H1 (cell line): ENCODE measurements around the gene SDSL. TPM values are rescaled to one million over a fixed set of nuclear protein-coding genes. Genes with fewer than 3 reads are reported as not detected.

Experiments used
- CTCF ChIA-PET: fragments of 300-600 bp; sonication (Branson Sonifier 250); formaldehyde crosslinking; loops from one replicate; lab custom pipeline; 2021; ENCODE audit not compliant: partially characterized antibody; lab: Charles Lee
- POLR2A ChIA-PET: fragments of 300-600 bp; sonication (Branson Sonifier 250); formaldehyde crosslinking; loops from one replicate; lab custom pipeline; 2021; ENCODE audit warnings: inconsistent platforms; ENCODE audit not compliant: partially characterized antibody; lab: Charles Lee
- DNase-seq, 2 experiments: peaks; one replicate each; pipeline versions ENCODE4 v3.0.0 to v3.0.0-alpha.2; 2010 to 2022; ENCODE audit warnings: low spot score in 2 of 2, low read depth in 1 of 2, mixed read lengths in 1 of 2
- FAIRE-seq: peaks from 2 replicates; lab custom pipeline; 2011; peaks lifted over from hg19 to GRCh38; lab: Jason Lieb, UNC
- H2AFZ ChIP-seq: 2 replicates; pipeline ENCODE4 v1.8.1; 2012; ENCODE audit warnings: low read length, inconsistent platforms
- H2AK5ac ChIP-seq: 2 replicates; pipeline ENCODE4 v1.6.1; 2013; ENCODE audit warnings: low read depth, low read length
- H2BK120ac ChIP-seq: replicated peaks from 2 replicates; pipeline ENCODE3; 2013; ENCODE audit warnings: low read depth, low read length, inconsistent platforms
- H2BK12ac ChIP-seq: 2 replicates; pipeline ENCODE4 v1.6.1; 2013; ENCODE audit warnings: low read depth, low read length
- H2BK15ac ChIP-seq: 2 replicates; pipeline ENCODE4 v1.6.1; 2013; ENCODE audit warnings: low read length
- H2BK20ac ChIP-seq: 2 replicates; pipeline ENCODE4 v1.6.1; 2013; ENCODE audit warnings: low read length
- H2BK5ac ChIP-seq: 2 replicates; pipeline ENCODE4 v1.6.1; 2013; ENCODE audit warnings: low read depth, low read length
- H3K14ac ChIP-seq: 2 replicates; pipeline ENCODE4 v1.6.1; 2013; ENCODE audit warnings: inconsistent platforms; ENCODE audit not compliant: insufficient read length
- H3K18ac ChIP-seq: 2 replicates; pipeline ENCODE4 v1.6.1; 2013; ENCODE audit warnings: low read length; ENCODE audit errors: extremely low read depth
- H3K23ac ChIP-seq: 2 replicates; pipeline ENCODE4 v1.6.1; 2013; ENCODE audit warnings: inconsistent platforms; ENCODE audit not compliant: insufficient read length
- H3K23me2 ChIP-seq: 2 replicates; pipeline ENCODE4 v1.6.1; 2013; ENCODE audit warnings: low read depth, low read length
- H3K27ac ChIP-seq: 2 replicates; pipeline ENCODE4 v1.6.1; 2011; ENCODE audit warnings: low read depth, low read length, inconsistent platforms
- H3K27me3 ChIP-seq, 4 experiments: replicated peaks in 1 of 4; 1 replicate in 1 of 4; 2 replicates in 3 of 4; pipeline versions ENCODE4 v1.6.1 to v1.8.1; 2011 to 2013; ENCODE audit warnings: low read length in 3 of 4, mild to moderate bottlenecking in 3 of 4, inconsistent platforms in 2 of 4, mixed read lengths in 2 of 4, moderate library complexity in 1 of 4; ENCODE audit not compliant: control insufficient read depth in 3 of 4, insufficient read depth in 3 of 4; ENCODE audit errors: extremely low read depth in 1 of 4
- H3K36me3 ChIP-seq, 4 experiments: 2 replicates each; pipeline versions ENCODE4 v1.6.1 to v1.8.1; 2011 to 2013; ENCODE audit warnings: mild to moderate bottlenecking in 4 of 4, low read length in 3 of 4, moderate library complexity in 2 of 4, control low read depth in 1 of 4, inconsistent platforms in 1 of 4; ENCODE audit not compliant: insufficient read depth in 4 of 4, control insufficient read depth in 2 of 4
- H3K4ac ChIP-seq: replicated peaks from 2 replicates; pipeline ENCODE3; 2013; ENCODE audit warnings: low read length, low read depth, mixed read lengths, inconsistent platforms; ENCODE audit not compliant: insufficient read length
- H3K4me1 ChIP-seq, 4 experiments: replicated peaks in 1 of 4; 1 replicate in 1 of 4; 2 replicates in 3 of 4; pipeline versions ENCODE4 v1.6.1 to v1.8.1; 2011 to 2013; ENCODE audit warnings: low read length in 3 of 4, inconsistent platforms in 2 of 4, mixed read lengths in 1 of 4; ENCODE audit not compliant: insufficient read depth in 4 of 4, control insufficient read depth in 3 of 4
- H3K4me2 ChIP-seq, 2 experiments: 2 replicates each; pipeline versions ENCODE4 v1.6.1 to v1.8.1; 2011 to 2013; ENCODE audit warnings: low read depth in 2 of 2, low read length in 2 of 2, control low read depth in 1 of 2, inconsistent platforms in 1 of 2, mild to moderate bottlenecking in 1 of 2; ENCODE audit not compliant: insufficient read depth in 1 of 2
- H3K4me3 ChIP-seq, 4 experiments: fragments of 200-600, 300-600 bp in 1 of 4; sonication (generic), shearing (Covaris generic), sonication (Bioruptor Twin) in 1 of 4; 2 replicates each; pipeline versions ENCODE4 v1.5.1 to v1.8.1; 2011 to 2016; ENCODE audit warnings: low read length in 4 of 4, low read depth in 3 of 4, control low read depth in 2 of 4, inconsistent platforms in 2 of 4, mild to moderate bottlenecking in 2 of 4, mixed read lengths in 1 of 4, moderate library complexity in 1 of 4; ENCODE audit not compliant: insufficient read depth in 2 of 4; ENCODE audit errors: extremely low read depth in 1 of 4
- H3K56ac ChIP-seq: replicated peaks from 2 replicates; pipeline ENCODE3; 2013; ENCODE audit warnings: low read depth, mild to moderate bottlenecking, mixed read lengths, low read length, inconsistent platforms; ENCODE audit not compliant: insufficient read length
- H3K79me1 ChIP-seq: 2 replicates; pipeline ENCODE4 v1.6.1; 2013; ENCODE audit warnings: low read depth, low read length, control low read depth
- H3K79me2 ChIP-seq, 2 experiments: 2 replicates each; pipeline versions ENCODE4 v1.6.1 to v1.8.1; 2012 to 2013; ENCODE audit warnings: low read length in 2 of 2, mild to moderate bottlenecking in 2 of 2, inconsistent platforms in 1 of 2; ENCODE audit not compliant: insufficient read depth in 2 of 2, control insufficient read depth in 1 of 2
- H3K9ac ChIP-seq, 4 experiments: replicated peaks in 1 of 4; 1 replicate in 1 of 4; 2 replicates in 3 of 4; pipeline versions ENCODE4 v1.6.1 to v1.8.1; 2011 to 2013; ENCODE audit warnings: low read depth in 3 of 4, low read length in 3 of 4, control low read depth in 2 of 4, mild to moderate bottlenecking in 2 of 4, moderate library complexity in 2 of 4, inconsistent platforms in 1 of 4; ENCODE audit errors: extremely low read depth in 1 of 4
- H3K9me3 ChIP-seq, 2 experiments: 2 replicates each; pipeline versions ENCODE4 v1.6.1 to v1.8.1; 2012 to 2013; ENCODE audit warnings: mild to moderate bottlenecking in 2 of 2, moderate library complexity in 2 of 2, control low read depth in 1 of 2, inconsistent platforms in 1 of 2, low read depth in 1 of 2, low read length in 1 of 2, mixed read lengths in 1 of 2; ENCODE audit not compliant: insufficient read depth in 2 of 2
- H4K20me1 ChIP-seq, 2 experiments: replicated peaks in 1 of 2; 2 replicates each; pipeline versions ENCODE3 to v1.8.1; 2011 to 2013; ENCODE audit warnings: inconsistent platforms in 2 of 2, low read length in 2 of 2, mild to moderate bottlenecking in 1 of 2; ENCODE audit not compliant: insufficient read depth in 2 of 2, control insufficient read depth in 1 of 2
- H4K5ac ChIP-seq: 2 replicates; pipeline ENCODE4 v1.6.1; 2013; ENCODE audit warnings: low read length, low read depth, mixed read lengths, inconsistent platforms; ENCODE audit not compliant: insufficient read length
- H4K8ac ChIP-seq: 2 replicates; pipeline ENCODE4 v1.8.0; 2013; ENCODE audit warnings: mild to moderate bottlenecking, moderate library complexity, low read length, inconsistent platforms; ENCODE audit not compliant: insufficient read depth; ENCODE audit errors: extremely low read depth
- H4K91ac ChIP-seq: replicated peaks from 2 replicates; pipeline ENCODE3; 2013; ENCODE audit warnings: low read length, mixed read lengths, inconsistent platforms; ENCODE audit not compliant: insufficient read length
- ASH2L ChIP-seq: fragments of 200-600, 300-600 bp; sonication (generic); IDR thresholded peaks from one replicate; pipeline ENCODE4 v1.7.1; 2017; ENCODE audit warnings: low read length
- EZH2 ChIP-seq: fragments of 200-600 bp; sonication (generic); IDR thresholded peaks from 2 replicates; pipeline ENCODE4 v1.7.1; 2012; ENCODE audit warnings: low read depth, mild to moderate bottlenecking, moderate library complexity, low read length, inconsistent platforms; ENCODE audit not compliant: severe bottlenecking
- FOSL1 ChIP-seq: IDR thresholded peaks from 2 replicates; pipeline ENCODE4 v1.6.1; 2011; ENCODE audit warnings: mild to moderate bottlenecking, low read depth, low read length, moderate library complexity; ENCODE audit not compliant: insufficient read depth
- GABPA ChIP-seq: IDR thresholded peaks from 2 replicates; pipeline ENCODE4 v1.6.1; 2011; ENCODE audit warnings: mild to moderate bottlenecking, low read length, moderate library complexity, borderline replicate concordance; ENCODE audit not compliant: insufficient read depth
- KDM1A ChIP-seq: fragments of 200-600, 300-600 bp; sonication (generic); IDR thresholded peaks from 2 replicates; pipeline ENCODE4 v1.7.1; 2016; ENCODE audit warnings: mild to moderate bottlenecking, low read length, borderline replicate concordance
- RXRA ChIP-seq: IDR thresholded peaks from 2 replicates; pipeline ENCODE4 v1.6.1; 2011; ENCODE audit warnings: low read depth, mild to moderate bottlenecking, low read length, moderate library complexity; ENCODE audit not compliant: insufficient read depth
- SP1 ChIP-seq: IDR thresholded peaks from 2 replicates; pipeline ENCODE4 v1.6.1; 2011; ENCODE audit warnings: low read depth, low read length
- YY1 ChIP-seq: IDR thresholded peaks from 2 replicates; pipeline ENCODE4 v1.6.1; 2011; ENCODE audit warnings: low read depth, mild to moderate bottlenecking, low read length
- WGBS, 2 experiments: shearing (Covaris generic) in 1 of 2; methylation state at CpG; one replicate each; pipeline versions ENCODE4 v1.1.6 to v1.1.7; 2013 to 2015; ENCODE audit warnings: low lambda C conversion rate in 2 of 2, mixed read lengths in 2 of 2, inconsistent platforms in 1 of 2, low coverage in 1 of 2, missing lambda C conversion rate in 1 of 2; ENCODE audit not compliant: insufficient replicate concordance in 2 of 2, insufficient coverage in 1 of 2, insufficient read length in 1 of 2; ENCODE audit errors: extremely low coverage in 1 of 2, missing lambda C conversion rate in 1 of 2; 5-methylcytosine and 5-hydroxymethylcytosine counted together
- polyA plus RNA-seq, 7 experiments: library from polyadenylated mRNA; depleted of rRNA in 3 of 7; stranded (reverse) in 5 of 7; unstranded in 2 of 7; fragments of >200 nt in 5 of 7; fragments of 200-250 nt in 2 of 7; gene quantifications; 1 replicate in 5 of 7; 2 replicates in 1 of 7; 4 replicates in 1 of 7; pipeline versions ENCODE4 v1.2.1 to v1.2.3, GENCODE V29; 2011 to 2013; ENCODE audit warnings: missing spikeins in 2 of 7, mixed read lengths in 2 of 7
- total RNA-seq: library from RNA; stranded (reverse); fragmentation: NEBNext Ultra II Directional; extraction: Animal tissue kit (Norgen Biotek cat#: 25700); gene quantifications from 2 replicates; pipeline ENCODE4 v1.2.1, GENCODE V29; 2021
- TF ChIP-seq, protein P1 (sequence below): IDR thresholded peaks from 2 replicates; pipeline ENCODE4 v1.6.1; 2011; ENCODE audit warnings: low read length, improper control_type of control experiment

SDSL gene
- total and polyA plus RNA-seq, 2 of the 8 experiments (the other 6 are each of a cell fraction or from before 2014, with no cell fraction given) = 0.69 to 1.3 TPM

DNA sequence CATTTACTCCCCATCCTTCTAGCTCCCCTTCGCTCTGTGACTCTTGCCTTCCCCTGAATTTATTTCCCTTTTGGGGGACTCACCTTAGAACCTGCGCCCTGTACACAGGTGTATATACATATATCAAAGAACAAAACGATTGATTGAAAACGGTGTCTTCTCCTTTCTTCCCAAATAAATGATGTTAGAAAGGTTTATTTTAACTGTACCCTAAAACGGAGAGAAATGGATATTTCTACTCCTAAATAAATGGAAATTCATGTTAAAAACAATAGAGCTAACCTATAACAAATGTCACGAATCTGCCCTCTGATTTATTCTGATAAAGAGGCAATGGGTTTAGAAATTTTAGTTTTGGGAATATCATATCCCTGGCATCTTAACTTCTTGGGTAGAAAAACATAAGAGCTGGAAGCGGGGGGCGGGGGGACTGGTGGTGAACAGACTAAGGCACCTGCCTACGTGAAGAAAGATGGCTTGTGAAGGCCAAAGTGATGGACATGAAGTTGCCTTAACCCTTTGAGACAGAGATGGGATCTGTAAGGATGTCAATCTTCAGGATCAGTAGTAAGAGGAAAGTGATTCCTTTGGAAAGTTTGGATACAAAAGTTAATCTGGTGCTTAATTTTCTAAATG lies 58.3 kb downstream of the SDSL start:
- peak overlapping the region in 1 of 2 experiments; percentile 93; a peak in 1 of 4 replicates for H3K4me2 ChIP-seq
- H3K79me2 ChIP-seq = no peaks in the 10 kb centered on the region; a peak in 1 of 4 replicates
- no peak overlapping the region for H4K8ac ChIP-seq
- peaks cover 4 to 6% of the 10 kb centered on the region in 2 experiments for H4K20me1 ChIP-seq
- H4K5ac ChIP-seq = no peak overlapping the region
- ChIA-PET CTCF (interaction anchor here (0.6 to 4.7 kb wide), 9 partner anchors 12 to 307 kb away, joined by 3 to 30 read pairs (median 3); no protein-coding TSS in a partner anchor), POLR2A (interaction anchor here (1.6 to 3.7 kb wide), 2 partner anchors 9 to 12 kb away, joined by 7 to 15 read pairs; no protein-coding TSS in a partner anchor)
- DNase-seq (no peak), FAIRE-seq (no peak)
- TF ChIP-seq KDM1A (no peak), YY1 (no peak), RXRA (no peak), ASH2L (no peak), SP1 (no peak), EZH2 (no peak), GABPA (no peak), FOSL1 (no peak)
- TF ChIP-seq, protein P1, sequence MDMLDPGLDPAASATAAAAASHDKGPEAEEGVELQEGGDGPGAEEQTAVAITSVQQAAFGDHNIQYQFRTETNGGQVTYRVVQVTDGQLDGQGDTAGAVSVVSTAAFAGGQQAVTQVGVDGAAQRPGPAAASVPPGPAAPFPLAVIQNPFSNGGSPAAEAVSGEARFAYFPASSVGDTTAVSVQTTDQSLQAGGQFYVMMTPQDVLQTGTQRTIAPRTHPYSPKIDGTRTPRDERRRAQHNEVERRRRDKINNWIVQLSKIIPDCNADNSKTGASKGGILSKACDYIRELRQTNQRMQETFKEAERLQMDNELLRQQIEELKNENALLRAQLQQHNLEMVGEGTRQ = no peak
- no peak overlapping the region for H2BK120ac ChIP-seq
- H2BK12ac ChIP-seq = no peak overlapping the region
- H2BK20ac ChIP-seq = no peak overlapping the region
- peaks cover 16 to 45% (median 24%) of the 10 kb centered on the region in 4 experiments for H3K4me1 ChIP-seq
- no peak overlapping the region for H2BK5ac ChIP-seq
- H3K56ac ChIP-seq = no peak overlapping the region
- no peak overlapping the region for H3K23ac ChIP-seq
- H2AK5ac ChIP-seq = no peak overlapping the region
- peaks cover 14% of the 10 kb centered on the region for H3K23me2 ChIP-seq
- H3K14ac ChIP-seq = no peak overlapping the region
- H3K27me3 ChIP-seq = peaks cover 39 to 62% (median 57%) of the 10 kb centered on the region in 4 experiments
- peaks cover 0 to 3% (median 0%) of the 10 kb centered on the region in 4 experiments; a peak in 1 of 8 replicates for H3K36me3 ChIP-seq
- no peak overlapping the region for H2AFZ ChIP-seq
- H3K18ac ChIP-seq = no peak overlapping the region
- H2BK15ac ChIP-seq = no peak overlapping the region
- H3K9me3 ChIP-seq = no peaks in the 10 kb centered on the region
- no peaks in the 10 kb centered on the region; the same call in 1 of the 2 replicates for H3K79me1 ChIP-seq
- 25% methylated on average over 9 of the region's 9 CpGs; no CpG with 5 or more reads in 1 of the 2 experiments for WGBS, 2 experiments
- no peak overlapping the region for H4K91ac ChIP-seq
- no peak overlapping the region for H3K4ac ChIP-seq
- H3K9ac ChIP-seq = no peak overlapping the region
- H3K4me3 ChIP-seq = no peak overlapping the region; a peak in 1 of 8 replicates
- no peak overlapping the region for H3K27ac ChIP-seq
